IMR-90 (cell line): ENCODE data around the gene NGFR. TPM values are rescaled to one million over a fixed set of nuclear protein-coding genes. Genes with fewer than 3 reads are reported as not detected.

ENCODE experiments used
- ATAC-seq: fragments of 200-7000 bp; cut with Tn5 transposase; 2 replicates; pipeline ENCODE4 v1.9.1; 2020; ENCODE audit warnings: low read depth, mild to moderate bottlenecking, moderate library complexity
- BruUV-seq: library from RNA; stranded (reverse); fragments of 400-500 nt; replicated peaks from 2 replicates; lab custom pipeline; 2021; lab: Mats Ljungman, UMichigan
- CTCF ChIA-PET: fragments of 300-600 bp; formaldehyde crosslinking; extraction: SDS; loops from one replicate; lab custom pipeline; 2021; ENCODE audit warnings: antibody characterized with exemption; lab: Yijun Ruan, JAX
- POLR2A ChIA-PET: fragments of 300-600 bp; sonication (Branson Sonifier 250); formaldehyde crosslinking; loops from one replicate; lab custom pipeline; 2022; ENCODE audit warnings: antibody characterized with exemption; ENCODE audit not compliant: unreplicated experiment; lab: Charles Lee
- DNase-seq: peaks from one replicate; pipeline ENCODE4 v3.0.0; 2013
- H2AFZ ChIP-seq: replicated peaks from 2 replicates; pipeline ENCODE3; 2013; ENCODE audit warnings: low read length, mild to moderate bottlenecking; ENCODE audit not compliant: poor library complexity
- H2AK5ac ChIP-seq: 2 replicates; pipeline ENCODE4 v1.6.1; 2013; ENCODE audit warnings: low read depth, low read length, inconsistent platforms
- H2AK9ac ChIP-seq: replicated peaks from 2 replicates; pipeline ENCODE3; 2013; ENCODE audit warnings: mild to moderate bottlenecking, low read depth, low read length, moderate library complexity; ENCODE audit not compliant: poor library complexity
- H2BK120ac ChIP-seq: 2 replicates; pipeline ENCODE4 v1.6.1; 2013; ENCODE audit warnings: low read depth, low read length, inconsistent platforms
- H2BK15ac ChIP-seq: 3 replicates; pipeline ENCODE4 v1.6.1; 2013; ENCODE audit warnings: low read depth, low read length, inconsistent platforms
- H2BK20ac ChIP-seq: 2 replicates; pipeline ENCODE4 v1.6.1; 2013; ENCODE audit warnings: low read depth, mild to moderate bottlenecking, inconsistent platforms, low read length, moderate library complexity
- H2BK5ac ChIP-seq: 2 replicates; pipeline ENCODE4 v1.6.1; 2013; ENCODE audit warnings: mild to moderate bottlenecking, low read depth, low read length, inconsistent platforms; ENCODE audit not compliant: poor library complexity, severe bottlenecking
- H3K14ac ChIP-seq: replicated peaks from 2 replicates; pipeline ENCODE4 v1.6.1; 2013; ENCODE audit warnings: low read depth, low read length, inconsistent platforms
- H3K18ac ChIP-seq: 2 replicates; pipeline ENCODE4 v1.6.1; 2013; ENCODE audit warnings: low read depth, low read length, control low read depth
- H3K23ac ChIP-seq: 2 replicates; pipeline ENCODE4 v1.6.1; 2013; ENCODE audit warnings: low read depth, low read length, inconsistent platforms
- H3K27ac ChIP-seq: 2 replicates; pipeline ENCODE4 v1.5.1; 2013; ENCODE audit warnings: mild to moderate bottlenecking, control low read depth, low read length; ENCODE audit not compliant: insufficient read depth
- H3K27me3 ChIP-seq: 2 replicates; pipeline ENCODE4 v1.6.1; 2013; ENCODE audit warnings: low read length; ENCODE audit not compliant: control insufficient read depth, insufficient read depth
- H3K36me3 ChIP-seq: 2 replicates; pipeline ENCODE4 v1.6.1; 2013; ENCODE audit warnings: low read length, mixed read lengths; ENCODE audit not compliant: control insufficient read depth, insufficient read depth
- H3K4ac ChIP-seq: 2 replicates; pipeline ENCODE4 v1.6.1; 2013; ENCODE audit warnings: low read depth, low read length, inconsistent platforms
- H3K4me1 ChIP-seq: 2 replicates; pipeline ENCODE4 v1.6.1; 2013; ENCODE audit warnings: low read length, mixed read lengths; ENCODE audit not compliant: control insufficient read depth, insufficient read depth
- H3K4me2 ChIP-seq: 2 replicates; pipeline ENCODE4 v1.6.1; 2013; ENCODE audit warnings: low read depth, mild to moderate bottlenecking, control low read depth, low read length, moderate library complexity
- H3K4me3 ChIP-seq: 2 replicates; pipeline ENCODE4 v1.5.1; 2013; ENCODE audit warnings: low read depth, mild to moderate bottlenecking, control low read depth, low read length, moderate library complexity; ENCODE audit not compliant: insufficient read depth
- H3K56ac ChIP-seq: 2 replicates; pipeline ENCODE4 v1.6.1; 2013; ENCODE audit warnings: low read length, inconsistent platforms; ENCODE audit not compliant: insufficient read depth; ENCODE audit errors: extremely low read depth
- H3K79me1 ChIP-seq, 2 experiments: 2 replicates each; pipeline ENCODE4 v1.6.1; 2013; ENCODE audit warnings: low read length in 2 of 2, inconsistent platforms in 1 of 2, low read depth in 1 of 2
- H3K9ac ChIP-seq: 2 replicates; pipeline ENCODE4 v1.6.1; 2013; ENCODE audit warnings: low read depth, low read length, control low read depth
- H3K9me1 ChIP-seq: 2 replicates; pipeline ENCODE4 v1.6.1; 2013; ENCODE audit warnings: low read length, inconsistent platforms; ENCODE audit not compliant: insufficient read depth
- H3K9me3 ChIP-seq: 2 replicates; pipeline ENCODE4 v1.6.1; 2013; ENCODE audit warnings: low read length; ENCODE audit not compliant: control insufficient read depth, insufficient read depth
- H4K20me1 ChIP-seq: 2 replicates; pipeline ENCODE4 v1.6.1; 2013; ENCODE audit warnings: low read length, inconsistent platforms; ENCODE audit not compliant: insufficient read depth
- H4K5ac ChIP-seq: 2 replicates; pipeline ENCODE4 v1.6.1; 2013; ENCODE audit warnings: mild to moderate bottlenecking, low read depth, low read length, control low read depth
- H4K8ac ChIP-seq, 2 experiments: 2 replicates each; pipeline ENCODE4 v1.6.1; 2013; ENCODE audit warnings: low read depth in 2 of 2, low read length in 2 of 2, control low read depth in 1 of 2, inconsistent platforms in 1 of 2
- H4K91ac ChIP-seq: 2 replicates; pipeline ENCODE4 v1.6.1; 2013; ENCODE audit warnings: low read depth, low read length, inconsistent platforms; ENCODE audit not compliant: insufficient read depth
- BHLHE40 ChIP-seq: fragments of 150-350 bp; IDR thresholded peaks from 2 replicates; pipeline ENCODE4 v1.6.1; 2016; ENCODE audit warnings: mild to moderate bottlenecking, low read depth, low read length
- CEBPB ChIP-seq: IDR thresholded peaks from 2 replicates; pipeline ENCODE4 v1.6.1; 2012; ENCODE audit warnings: low read depth, low read length, improper control_type of control experiment
- MAFK ChIP-seq: IDR thresholded peaks from 2 replicates; pipeline ENCODE4 v1.6.1; 2012; ENCODE audit warnings: low read depth, low read length, improper control_type of control experiment
- MAZ ChIP-seq: IDR thresholded peaks from 2 replicates; pipeline ENCODE4 v1.6.1; 2012; ENCODE audit warnings: low read depth, mild to moderate bottlenecking, low read length, improper control_type of control experiment, moderate library complexity, borderline replicate concordance
- MXI1 ChIP-seq: IDR thresholded peaks from 2 replicates; pipeline ENCODE4 v1.6.1; 2012; ENCODE audit warnings: low read depth, mild to moderate bottlenecking, low read length, moderate library complexity, borderline replicate concordance
- NFE2L2 ChIP-seq: fragments of 150-350 bp; IDR thresholded peaks from 2 replicates; pipeline ENCODE4 v1.6.1; 2016; ENCODE audit warnings: low read depth, mild to moderate bottlenecking, low read length
- POLR2A ChIP-seq: IDR thresholded peaks from 2 replicates; pipeline ENCODE4 v1.6.1; 2012; ENCODE audit warnings: mild to moderate bottlenecking, low read depth, low read length
- RAD21 ChIP-seq: IDR thresholded peaks from 2 replicates; pipeline ENCODE4 v1.6.1; 2012; ENCODE audit warnings: low read length, improper control_type of control experiment
- RCOR1 ChIP-seq: IDR thresholded peaks from 2 replicates; pipeline ENCODE4 v1.6.1; 2012; ENCODE audit warnings: mild to moderate bottlenecking, low read length, improper control_type of control experiment; ENCODE audit not compliant: insufficient replicate concordance
- RFX5 ChIP-seq: IDR thresholded peaks from 2 replicates; pipeline ENCODE4 v1.8.0; 2012; ENCODE audit warnings: low read depth, mild to moderate bottlenecking, low read length, moderate library complexity
- SMC3 ChIP-seq: fragments of 150-350 bp; IDR thresholded peaks from 2 replicates; pipeline ENCODE4 v1.6.1; 2016; ENCODE audit warnings: low read depth, mild to moderate bottlenecking, antibody characterized with exemption, low read length, moderate library complexity
- WGBS, 2 experiments: methylation state at CpG; one replicate each; pipeline versions ENCODE4 v1.1.5 to v1.1.7; 2013; ENCODE audit warnings: missing lambda C conversion rate in 2 of 2; ENCODE audit not compliant: insufficient read length in 1 of 2; ENCODE audit errors: extremely low coverage in 2 of 2; 5-methylcytosine and 5-hydroxymethylcytosine counted together
- dilution Hi-C: fragments of 300-500 bp; cut with HindIII; formaldehyde crosslinking; loops from one replicate; pipeline ENCODE4 v1.14.3; 2018; ENCODE audit warnings: low sequenced_read_pairs; ENCODE audit not compliant: unreplicated experiment
- in situ Hi-C: fragments of 300-500 bp; cut with MboI; formaldehyde crosslinking; loops from 3 replicates; pipeline ENCODE4 v1.14.3; 2019; ENCODE audit warnings: low sequenced_read_pairs, inconsistent platforms, mixed read lengths
- intact Hi-C: fragments of 100-400 bp; cut with micrococcal nuclease; formaldehyde crosslinking; loops from 2 replicates; pipeline ENCODE4 v1.10.0; 2022
- polyA plus RNA-seq, 3 experiments: library from polyadenylated mRNA; depleted of rRNA; stranded (reverse); fragments of >200 nt; gene quantifications; 2 replicates each; pipeline ENCODE4 v1.2.3, GENCODE V29; 2012; ENCODE audit warnings: low replicate concordance in 1 of 3
- total RNA-seq: library from RNA; depleted of rRNA; stranded (reverse); fragments of >200 nt; gene quantifications from 2 replicates; pipeline ENCODE4 v1.2.3, GENCODE V29; 2012

Gene NGFR
- total and polyA plus RNA-seq, 2 of the 4 experiments (the other 2 are of a cell fraction), result 0.15 to 0.18 TPM

DNA sequence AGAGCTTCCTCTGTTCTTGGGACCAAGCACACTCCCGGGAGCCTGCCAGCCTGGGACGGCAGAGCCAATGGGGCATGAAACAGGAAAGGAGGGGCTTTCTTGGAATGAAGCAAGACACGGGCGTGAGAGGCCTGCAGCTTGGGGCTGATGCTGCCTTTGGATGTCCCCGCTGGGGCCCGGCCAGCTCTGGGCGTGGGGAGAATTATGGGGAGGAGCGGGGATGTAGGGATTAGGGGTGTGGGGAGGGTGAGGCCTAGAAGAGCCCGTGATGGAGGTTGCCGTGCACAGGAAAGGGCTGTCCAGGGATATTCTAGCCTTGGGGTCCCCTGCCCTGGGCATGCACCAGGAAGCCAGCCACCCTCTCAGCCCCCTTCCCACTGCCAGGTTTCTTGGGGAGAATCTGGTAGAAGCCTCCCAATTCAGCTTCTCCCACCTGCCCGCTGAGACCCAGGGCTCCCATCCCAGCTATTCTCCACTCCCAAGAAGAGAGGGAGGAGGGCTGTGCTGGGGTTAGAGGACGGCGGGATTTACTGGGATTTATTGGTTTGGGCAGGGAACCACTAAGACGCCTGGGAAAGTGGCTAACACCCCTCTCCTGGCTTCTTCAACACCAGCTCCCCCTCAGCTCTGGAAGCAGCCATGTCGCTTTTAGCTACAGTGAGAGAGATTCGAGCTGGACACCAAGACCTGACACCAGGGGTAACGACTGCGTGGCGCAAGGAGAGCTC lies 60.6 kb downstream of the NGFR start:
- no peak overlapping the region for H2BK5ac ChIP-seq
- no peak overlapping the region for H2BK15ac ChIP-seq
- H3K23ac ChIP-seq, result no peak overlapping the region
- H3K9ac ChIP-seq, result 0 out of 2 replicates have a peak overlapping the region, but pooled peaks have one; percentile 24
- H3K9me1 ChIP-seq, result no peaks in the 10 kb centered on the region
- H2BK120ac ChIP-seq, result no peak overlapping the region
- no peak overlapping the region; the same call in 1 of the 2 replicates for H4K5ac ChIP-seq
- H3K4me1 ChIP-seq, result peaks cover 2% of the 10 kb centered on the region; the same call in 1 of the 2 replicates
- H3K79me1 ChIP-seq, result no peaks in the 10 kb centered on the region
- ChIA-PET CTCF (interaction anchor here (0.6 to 1.7 kb wide), 9 partner anchors 9 to 147 kb away, joined by 3 to 23 read pairs (median 5); partner anchors contain the start of gene PHB1), POLR2A (no interaction called here)
- no peak overlapping the region for H3K4me3 ChIP-seq
- dilution Hi-C loops, result no loop called here
- peak overlapping the region in 1 of 2 experiments; percentile 85; a peak in 1 of 4 replicates for H4K8ac ChIP-seq
- H3K36me3 ChIP-seq, result no peaks in the 10 kb centered on the region
- H3K56ac ChIP-seq, result no peak overlapping the region
- H3K27me3 ChIP-seq, result peaks cover 21% of the 10 kb centered on the region
- H3K18ac ChIP-seq, result no peak overlapping the region
- H3K14ac ChIP-seq, result no peak overlapping the region
- H2AK9ac ChIP-seq, result no peak overlapping the region
- no TSS peak for BruUV-seq
- H4K20me1 ChIP-seq, result no peaks in the 10 kb centered on the region
- H2BK20ac ChIP-seq, result no peak overlapping the region
- ATAC-seq (no peak; the same call in 1 of the 2 replicates), DNase-seq (no peak)
- 60% methylated on average over 1 of the region's 19 CpGs; no CpG with 5 or more reads in 1 of the 2 experiments for WGBS, 2 experiments
- in situ Hi-C loops, result no loop called here
- H3K4me2 ChIP-seq, result no peak overlapping the region
- H2AFZ ChIP-seq, result peak overlapping the region; percentile 90
- H3K9me3 ChIP-seq, result no peaks in the 10 kb centered on the region
- H3K4ac ChIP-seq, result no peak overlapping the region
- TF ChIP-seq RAD21, result no peak
- no peak for TF ChIP-seq BHLHE40
- TF ChIP-seq CEBPB, result no peak
- TF ChIP-seq MAFK, result no peak
- TF ChIP-seq NFE2L2, result no peak
- TF ChIP-seq MXI1, result no peak
- TF ChIP-seq RCOR1, result no peak
- no peak for TF ChIP-seq RFX5
- no peak for TF ChIP-seq SMC3
- TF ChIP-seq POLR2A, result no peak
- no peak for TF ChIP-seq MAZ
- H3K27ac ChIP-seq, result no peak overlapping the region
- no peak overlapping the region for H4K91ac ChIP-seq
- H2AK5ac ChIP-seq, result no peak overlapping the region
- intact Hi-C loops, result loop anchor here (1.0 to 2.0 kb wide), 4 partner anchors 59 to 147 kb away; partner anchors contain the start of gene PHB1
